ENCODE results near the gene UNKL.

Gene UNKL

DNA sequence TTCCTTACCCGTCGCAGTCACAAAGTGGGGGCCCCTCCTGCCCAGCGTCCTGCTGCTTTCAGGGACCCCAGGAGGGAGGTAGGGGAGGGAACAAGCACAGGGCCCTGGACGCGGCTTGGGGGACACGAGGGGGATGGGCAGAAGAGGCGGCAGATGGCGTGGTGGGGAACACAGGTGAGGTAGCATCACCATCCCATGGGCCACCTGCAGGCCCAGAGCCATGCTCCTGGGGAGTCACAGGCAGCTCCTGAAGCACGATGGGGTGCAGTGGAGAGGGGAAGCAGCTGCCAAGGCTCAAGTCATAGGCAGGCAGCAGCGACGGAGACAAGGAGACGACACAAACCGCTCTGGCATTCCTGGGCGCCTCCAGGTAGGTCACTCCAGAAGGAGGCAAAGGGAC, 10.8 kb downstream of the UNKL start:
- H3K9me3 Mint-ChIP-seq, result no peaks in the 10 kb centered on the region
- H3K36me3 Mint-ChIP-seq (ENCODE audit: low read depth), result peaks cover 7% of the 10 kb centered on the region

DNA sequence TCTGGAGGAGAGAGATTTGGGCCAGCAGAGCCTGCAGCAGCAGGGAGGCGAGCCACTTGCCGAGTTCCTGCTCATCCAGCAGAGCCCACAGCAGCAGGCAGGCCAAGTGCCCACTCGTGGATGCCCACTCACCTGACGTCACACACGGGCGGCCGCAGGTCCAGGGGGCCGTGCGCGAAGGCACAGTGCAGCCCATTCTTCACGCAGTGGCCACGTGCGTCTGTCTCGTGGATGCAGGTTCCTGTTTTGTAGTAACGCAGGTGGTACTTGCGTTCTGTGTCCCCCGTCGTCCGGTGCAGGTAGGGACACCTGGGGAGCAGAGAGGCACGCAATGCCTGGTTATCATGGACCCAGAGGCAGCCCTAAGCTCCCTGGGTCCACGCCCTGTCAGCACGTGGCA, 11.5 kb downstream of the UNKL start:
- TF ChIP-seq, protein P1, sequence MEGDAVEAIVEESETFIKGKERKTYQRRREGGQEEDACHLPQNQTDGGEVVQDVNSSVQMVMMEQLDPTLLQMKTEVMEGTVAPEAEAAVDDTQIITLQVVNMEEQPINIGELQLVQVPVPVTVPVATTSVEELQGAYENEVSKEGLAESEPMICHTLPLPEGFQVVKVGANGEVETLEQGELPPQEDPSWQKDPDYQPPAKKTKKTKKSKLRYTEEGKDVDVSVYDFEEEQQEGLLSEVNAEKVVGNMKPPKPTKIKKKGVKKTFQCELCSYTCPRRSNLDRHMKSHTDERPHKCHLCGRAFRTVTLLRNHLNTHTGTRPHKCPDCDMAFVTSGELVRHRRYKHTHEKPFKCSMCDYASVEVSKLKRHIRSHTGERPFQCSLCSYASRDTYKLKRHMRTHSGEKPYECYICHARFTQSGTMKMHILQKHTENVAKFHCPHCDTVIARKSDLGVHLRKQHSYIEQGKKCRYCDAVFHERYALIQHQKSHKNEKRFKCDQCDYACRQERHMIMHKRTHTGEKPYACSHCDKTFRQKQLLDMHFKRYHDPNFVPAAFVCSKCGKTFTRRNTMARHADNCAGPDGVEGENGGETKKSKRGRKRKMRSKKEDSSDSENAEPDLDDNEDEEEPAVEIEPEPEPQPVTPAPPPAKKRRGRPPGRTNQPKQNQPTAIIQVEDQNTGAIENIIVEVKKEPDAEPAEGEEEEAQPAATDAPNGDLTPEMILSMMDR (IDR thresholded peaks at IDR 0.05), result no peak
- H3K4me3 Mint-ChIP-seq, result no peak overlapping the region
- H3K27ac Mint-ChIP-seq, result no peak overlapping the region
- H3K9me3 Mint-ChIP-seq, result no peaks in the 10 kb centered on the region
- no peaks in the 10 kb centered on the region for H3K4me1 Mint-ChIP-seq
- peaks cover 5% of the 10 kb centered on the region for H3K27me3 Mint-ChIP-seq (ENCODE audit: low read depth, poor library complexity)
- DNase-seq, result no peak
- peaks cover 12% of the 10 kb centered on the region for H3K36me3 Mint-ChIP-seq (ENCODE audit: low read depth)

More for the DNA sequence above, 10.8 kb downstream of the UNKL start:
- Mint-ChIP-seq H3K4me3 (no peak overlapping the region), H3K4me1 (no peaks in the 10 kb centered on the region), H3K27me3 (ENCODE audit: low read depth, poor library complexity) (peaks cover 5% of the 10 kb centered on the region), H3K27ac (no peak overlapping the region)
- TF ChIP-seq, protein P1 (IDR thresholded peaks at IDR 0.05), result no peak
- DNase-seq, result no peak

GRCh38 chr16:1401758-1402154, 12.7 kb downstream of the UNKL start:
- Mint-ChIP-seq H3K4me3 (no peak overlapping the region), H3K27me3 (ENCODE audit: low read depth, poor library complexity) (peaks cover 5% of the 10 kb centered on the region), H3K4me1 (no peaks in the 10 kb centered on the region), H3K9me3 (no peaks in the 10 kb centered on the region), H3K36me3 (ENCODE audit: low read depth) (peaks cover 14% of the 10 kb centered on the region), H3K27ac (no peak overlapping the region)
- DNase-seq, result no peak
- TF ChIP-seq, protein P1 (IDR thresholded peaks at IDR 0.05), result no peak

- Mint-ChIP-seq H3K4me1 (no peaks in the 10 kb centered on the region), H3K4me3 (no peak overlapping the region), H3K27me3 (ENCODE audit: low read depth, poor library complexity) (peaks cover 5% of the 10 kb centered on the region), H3K27ac (no peak overlapping the region), H3K9me3 (no peaks in the 10 kb centered on the region), H3K36me3 (ENCODE audit: low read depth) (peaks cover 14% of the 10 kb centered on the region)
- TF ChIP-seq, protein P1 (IDR thresholded peaks at IDR 0.05), result no peak
- no peak for DNase-seq
Observed at GRCh38 chr16:1401061-1401757, 13.3 kb downstream of the UNKL start.

GRCh38 chr16:1398826-1399581, 15.5 kb downstream of the UNKL start:
- H3K27ac Mint-ChIP-seq, result peak overlapping the region; percentile 54
- DNase-seq, result no peak
- no peaks in the 10 kb centered on the region for H3K27me3 Mint-ChIP-seq (ENCODE audit: low read depth, poor library complexity)
- TF ChIP-seq, protein P1 (IDR thresholded peaks at IDR 0.05), result no peak
- no peaks in the 10 kb centered on the region for H3K4me1 Mint-ChIP-seq
- H3K36me3 Mint-ChIP-seq (ENCODE audit: low read depth), result peaks cover 14% of the 10 kb centered on the region
- no peak overlapping the region for H3K4me3 Mint-ChIP-seq
- no peaks in the 10 kb centered on the region for H3K9me3 Mint-ChIP-seq

Data from nephron progenitor cell (in vitro differentiated cells).